IgD-negative memory B cell (primary cell): ENCODE measurements around the gene CD47. TPM values are rescaled to one million over a fixed set of nuclear protein-coding genes. Genes with fewer than 3 reads are reported as not detected.

ENCODE experiments used
- H3K27ac Mint-ChIP-seq, 3 donors: one replicate each; pipeline ENCODE4 v1.8.0; 2020 to 2022; ENCODE audit warnings: mild to moderate bottlenecking in 3 of 3, mixed read lengths in 3 of 3, moderate library complexity in 1 of 3
- H3K27me3 Mint-ChIP-seq: one replicate; pipeline ENCODE4 v1.8.0; 2021; ENCODE audit warnings: mixed read lengths
- H3K36me3 Mint-ChIP-seq: one replicate; pipeline ENCODE4 v1.8.0; 2020; ENCODE audit warnings: mild to moderate bottlenecking, mixed read lengths
- H3K4me1 Mint-ChIP-seq, 3 donors: one replicate each; pipeline ENCODE4 v1.8.0; 2020 to 2022; ENCODE audit warnings: mixed read lengths in 3 of 3, mild to moderate bottlenecking in 1 of 3
- H3K4me3 Mint-ChIP-seq, 4 donors: one replicate each; pipeline ENCODE4 v1.8.0; 2020 to 2022; ENCODE audit warnings: mild to moderate bottlenecking in 4 of 4, mixed read lengths in 4 of 4, moderate library complexity in 3 of 4
- H3K9me3 Mint-ChIP-seq, 3 donors: one replicate each; pipeline ENCODE4 v1.8.0; 2020 to 2021; ENCODE audit warnings: mixed read lengths in 3 of 3, mild to moderate bottlenecking in 1 of 3
- polyA plus RNA-seq: library from polyadenylated mRNA; unstranded; fragments of 300-500 nt; fragmentation: Illumina TruSeq; gene quantifications from one replicate; pipeline ENCODE4 v1.2.3, GENCODE V29; 2021

The CD47 gene
- polyA plus RNA-seq, 1 donor from 2014 or later = 147 TPM

DNA sequence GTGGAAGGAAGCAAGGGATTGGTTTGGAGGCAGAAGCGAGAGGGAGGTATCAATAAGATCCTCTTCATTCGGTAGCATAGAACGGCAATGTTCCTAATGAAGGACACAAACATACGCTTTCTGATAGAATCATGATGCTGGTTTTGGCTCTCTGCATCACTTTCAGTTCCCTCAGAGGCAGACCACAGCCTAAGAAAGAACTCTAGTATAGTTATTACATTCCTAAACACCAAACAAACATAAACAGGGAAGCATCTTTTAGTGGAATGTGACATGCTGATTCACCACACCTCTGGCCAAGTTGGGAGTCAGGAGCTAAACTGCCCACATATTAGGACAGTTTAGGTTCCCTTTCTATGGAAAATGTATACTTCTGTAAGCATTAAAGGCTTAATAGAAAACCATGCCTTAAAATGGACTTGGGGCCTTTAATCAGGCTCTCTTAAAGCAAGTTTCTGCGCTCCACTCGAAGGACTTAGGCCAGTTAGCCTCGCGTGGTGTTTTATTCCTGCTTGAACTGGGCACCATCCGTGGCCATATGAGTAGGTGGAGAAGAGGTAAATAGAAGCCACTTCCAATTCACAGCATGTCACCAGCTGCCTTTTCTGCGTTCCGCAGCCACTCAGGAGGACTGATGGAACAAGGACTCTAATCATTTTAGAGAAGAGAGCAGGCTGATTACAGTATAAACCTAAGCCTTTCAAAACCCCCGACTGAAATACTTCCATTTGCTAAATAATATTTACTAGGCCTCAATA, 53.7 kb downstream of the CD47 start:
- peak overlapping the region in 2 of 4 donors; percentile 58 to 65 for H3K4me3 Mint-ChIP-seq

GRCh38 chr3:108036401-108036800, 54.4 kb downstream of the CD47 start:
- no peak overlapping the region for H3K4me3 Mint-ChIP-seq
- peaks cover 3% of the 10 kb centered on the region for H3K36me3 Mint-ChIP-seq
- peak overlapping the region in 2 of 3 donors; percentile 0 to 39 for H3K27ac Mint-ChIP-seq
- H3K27me3 Mint-ChIP-seq = no peaks in the 10 kb centered on the region
- no peaks in the 10 kb centered on the region for H3K9me3 Mint-ChIP-seq
- peaks cover 21 to 25% (median 23%) of the 10 kb centered on the region in 3 donors for H3K4me1 Mint-ChIP-seq

More for the DNA sequence above, 53.7 kb downstream of the CD47 start:
- H3K27ac Mint-ChIP-seq = peak overlapping the region; percentile 0 to 83 (median 7)
- no peaks in the 10 kb centered on the region for H3K27me3 Mint-ChIP-seq
- peaks cover 3% of the 10 kb centered on the region for H3K36me3 Mint-ChIP-seq
- H3K9me3 Mint-ChIP-seq = no peaks in the 10 kb centered on the region
- peaks cover 21 to 25% (median 24%) of the 10 kb centered on the region in 3 donors for H3K4me1 Mint-ChIP-seq

GRCh38 chr3:108035751-108036150, 55.1 kb downstream of the CD47 start:
- H3K36me3 Mint-ChIP-seq = peaks cover 3% of the 10 kb centered on the region
- H3K4me3 Mint-ChIP-seq = peak overlapping the region in 1 of 4 donors; percentile 75
- H3K9me3 Mint-ChIP-seq = no peaks in the 10 kb centered on the region
- peaks cover 21 to 25% (median 23%) of the 10 kb centered on the region in 3 donors for H3K4me1 Mint-ChIP-seq
- H3K27ac Mint-ChIP-seq = peak overlapping the region; percentile 12 to 39 (median 31)
- no peaks in the 10 kb centered on the region for H3K27me3 Mint-ChIP-seq

DNA sequence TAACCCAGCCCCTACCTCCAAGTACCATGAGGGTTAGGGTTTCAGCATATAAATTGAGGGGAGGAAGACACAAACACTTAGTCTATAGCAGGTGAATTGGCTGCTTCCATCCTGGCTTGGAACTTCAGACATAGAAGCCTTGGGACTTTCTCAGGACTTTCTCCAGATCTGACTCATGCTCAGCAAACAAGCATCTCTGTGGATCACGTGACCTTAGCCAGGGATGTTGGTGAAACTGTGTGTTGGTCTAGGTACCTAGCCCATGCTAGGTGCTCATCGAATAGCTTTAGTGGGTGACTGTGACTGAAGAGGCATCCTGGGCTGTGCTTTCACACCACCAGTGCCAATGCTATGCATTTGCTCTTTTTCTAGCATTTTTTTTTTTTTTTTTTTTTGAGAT, 58.9 kb downstream of the CD47 start:
- Mint-ChIP-seq H3K4me1 (peaks cover 14% of the 10 kb centered on the region in 3 donors), H3K27me3 (no peaks in the 10 kb centered on the region), H3K9me3 (no peaks in the 10 kb centered on the region), H3K27ac (no peak overlapping the region), H3K4me3 (no peak overlapping the region), H3K36me3 (peaks cover 4% of the 10 kb centered on the region)

- peaks cover 6 to 7% (median 6%) of the 10 kb centered on the region in 3 donors for H3K4me1 Mint-ChIP-seq
- H3K27me3 Mint-ChIP-seq = no peaks in the 10 kb centered on the region
- H3K36me3 Mint-ChIP-seq = peaks cover 5% of the 10 kb centered on the region
- no peak overlapping the region for H3K27ac Mint-ChIP-seq
- H3K4me3 Mint-ChIP-seq = no peak overlapping the region
- H3K9me3 Mint-ChIP-seq = no peaks in the 10 kb centered on the region
Measured at GRCh38 chr3:108030960-108031359, 59.9 kb downstream of the CD47 start.

- no peaks in the 10 kb centered on the region for H3K27me3 Mint-ChIP-seq
- no peak overlapping the region for H3K27ac Mint-ChIP-seq
- no peak overlapping the region for H3K4me3 Mint-ChIP-seq
- H3K36me3 Mint-ChIP-seq = peaks cover 2% of the 10 kb centered on the region
- H3K4me1 Mint-ChIP-seq = no peaks in the 10 kb centered on the region
- H3K9me3 Mint-ChIP-seq = no peaks in the 10 kb centered on the region
Measured at GRCh38 chr3:108029466-108029865, 61.4 kb downstream of the CD47 start.

- no peaks in the 10 kb centered on the region for H3K9me3 Mint-ChIP-seq
- peaks cover 2% of the 10 kb centered on the region for H3K36me3 Mint-ChIP-seq
- no peak overlapping the region for H3K4me3 Mint-ChIP-seq
- H3K27ac Mint-ChIP-seq = no peak overlapping the region
- H3K27me3 Mint-ChIP-seq = no peaks in the 10 kb centered on the region
- no peaks in the 10 kb centered on the region for H3K4me1 Mint-ChIP-seq
Measured at GRCh38 chr3:108028896-108029295, 61.9 kb downstream of the CD47 start.

- Mint-ChIP-seq H3K4me3 (no peak overlapping the region), H3K4me1 (no peaks in the 10 kb centered on the region), H3K9me3 (no peaks in the 10 kb centered on the region), H3K36me3 (peaks cover 5% of the 10 kb centered on the region), H3K27me3 (no peaks in the 10 kb centered on the region), H3K27ac (no peak overlapping the region)
Measured at GRCh38 chr3:108025177-108025576, 65.7 kb downstream of the CD47 start.

- Mint-ChIP-seq H3K9me3 (no peaks in the 10 kb centered on the region), H3K4me3 (no peak overlapping the region), H3K27me3 (no peaks in the 10 kb centered on the region), H3K4me1 (no peaks in the 10 kb centered on the region), H3K36me3 (peaks cover 6% of the 10 kb centered on the region), H3K27ac (no peak overlapping the region)
Measured at GRCh38 chr3:108024146-108024850, 66.5 kb downstream of the CD47 start.

GRCh38 chr3:108022256-108023150, 68.3 kb downstream of the CD47 start:
- Mint-ChIP-seq H3K36me3 (peaks cover 6% of the 10 kb centered on the region), H3K4me1 (no peaks in the 10 kb centered on the region), H3K4me3 (no peak overlapping the region), H3K27me3 (peaks cover 9% of the 10 kb centered on the region), H3K9me3 (no peaks in the 10 kb centered on the region), H3K27ac (no peak overlapping the region)

- H3K27me3 Mint-ChIP-seq = peaks cover 9% of the 10 kb centered on the region
- H3K9me3 Mint-ChIP-seq = no peaks in the 10 kb centered on the region
- H3K27ac Mint-ChIP-seq = no peak overlapping the region
- H3K36me3 Mint-ChIP-seq = peaks cover 4% of the 10 kb centered on the region
- no peak overlapping the region for H3K4me3 Mint-ChIP-seq
- no peaks in the 10 kb centered on the region for H3K4me1 Mint-ChIP-seq
Measured at GRCh38 chr3:108021533-108021932, 69.3 kb downstream of the CD47 start.

DNA sequence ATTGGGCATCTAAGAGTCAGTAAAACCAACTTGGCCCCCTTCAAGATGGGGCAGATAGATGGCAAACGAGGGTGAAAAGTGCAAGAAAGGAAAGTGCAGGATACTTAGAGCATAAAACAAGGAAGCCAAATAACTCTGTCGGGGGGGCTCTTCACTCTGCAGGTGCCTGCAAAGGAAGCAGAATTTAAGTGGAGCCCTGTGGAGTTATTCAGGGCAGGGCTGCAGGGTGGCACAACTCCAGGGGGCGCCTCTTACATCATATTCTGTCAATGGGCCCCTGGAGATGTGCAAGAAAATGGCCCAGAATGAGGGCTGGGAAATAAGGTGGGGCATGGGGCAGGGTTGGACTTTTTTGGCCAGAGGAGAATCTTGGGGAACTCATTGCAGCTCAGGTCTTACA, 69.7 kb downstream of the CD47 start:
- H3K9me3 Mint-ChIP-seq = no peaks in the 10 kb centered on the region
- H3K36me3 Mint-ChIP-seq = peaks cover 4% of the 10 kb centered on the region
- peaks cover 9% of the 10 kb centered on the region for H3K27me3 Mint-ChIP-seq
- H3K27ac Mint-ChIP-seq = no peak overlapping the region
- no peak overlapping the region for H3K4me3 Mint-ChIP-seq
- no peaks in the 10 kb centered on the region for H3K4me1 Mint-ChIP-seq

DNA sequence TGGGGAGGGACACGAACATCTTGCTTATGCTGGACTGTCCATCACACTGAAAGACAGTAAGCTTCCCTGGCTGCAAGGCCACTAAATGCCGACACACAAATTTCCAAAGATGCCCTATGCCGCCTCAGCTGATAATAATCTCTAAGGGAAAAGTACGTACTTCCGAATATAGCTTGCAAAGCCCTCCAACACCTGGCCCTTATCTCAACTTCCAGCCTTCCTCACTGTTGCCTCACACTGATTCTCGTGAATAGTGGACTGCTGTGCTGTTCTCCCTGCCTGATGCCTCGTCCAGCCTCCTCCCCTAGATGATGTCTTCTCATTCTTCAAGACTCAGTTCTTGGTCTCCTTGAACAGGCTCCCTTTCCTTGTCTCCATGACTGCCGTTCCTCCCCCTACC, 72.3 kb downstream of the CD47 start:
- H3K36me3 Mint-ChIP-seq = peaks cover 7% of the 10 kb centered on the region
- peaks cover 9% of the 10 kb centered on the region for H3K27me3 Mint-ChIP-seq
- no peaks in the 10 kb centered on the region for H3K9me3 Mint-ChIP-seq
- H3K4me3 Mint-ChIP-seq = no peak overlapping the region
- H3K27ac Mint-ChIP-seq = no peak overlapping the region
- no peaks in the 10 kb centered on the region for H3K4me1 Mint-ChIP-seq

GRCh38 chr3:108017587-108017986, 73.2 kb downstream of the CD47 start:
- H3K4me1 Mint-ChIP-seq = no peaks in the 10 kb centered on the region

GRCh38 chr3:108014943-108015342, 75.9 kb downstream of the CD47 start:
- Mint-ChIP-seq H3K4me3 (no peak overlapping the region), H3K9me3 (no peaks in the 10 kb centered on the region), H3K27me3 (peaks cover 9% of the 10 kb centered on the region), H3K27ac (peak overlapping the region in 1 of 3 donors; percentile 13), H3K36me3 (peaks cover 6% of the 10 kb centered on the region), H3K4me1 (peaks cover 0 to 3% (median 0%) of the 10 kb centered on the region in 3 donors)

More at GRCh38 chr3:108017587-108017986, 73.2 kb downstream of the CD47 start:
- H3K36me3 Mint-ChIP-seq = peaks cover 9% of the 10 kb centered on the region
- H3K9me3 Mint-ChIP-seq = no peaks in the 10 kb centered on the region
- H3K4me3 Mint-ChIP-seq = no peak overlapping the region
- no peak overlapping the region for H3K27ac Mint-ChIP-seq
- H3K27me3 Mint-ChIP-seq = peaks cover 9% of the 10 kb centered on the region
